Activated CD4-positive, alpha-beta T cell treated with anti-CD3 and anti-CD28 coated beads for 48 hours (primary cell): ENCODE data around the gene KLHL36.

ENCODE experiments used
- DNase-seq: peaks from one replicate; pipeline ENCODE4 v3.0.0-alpha.2; 2020

The KLHL36 gene

DNA sequence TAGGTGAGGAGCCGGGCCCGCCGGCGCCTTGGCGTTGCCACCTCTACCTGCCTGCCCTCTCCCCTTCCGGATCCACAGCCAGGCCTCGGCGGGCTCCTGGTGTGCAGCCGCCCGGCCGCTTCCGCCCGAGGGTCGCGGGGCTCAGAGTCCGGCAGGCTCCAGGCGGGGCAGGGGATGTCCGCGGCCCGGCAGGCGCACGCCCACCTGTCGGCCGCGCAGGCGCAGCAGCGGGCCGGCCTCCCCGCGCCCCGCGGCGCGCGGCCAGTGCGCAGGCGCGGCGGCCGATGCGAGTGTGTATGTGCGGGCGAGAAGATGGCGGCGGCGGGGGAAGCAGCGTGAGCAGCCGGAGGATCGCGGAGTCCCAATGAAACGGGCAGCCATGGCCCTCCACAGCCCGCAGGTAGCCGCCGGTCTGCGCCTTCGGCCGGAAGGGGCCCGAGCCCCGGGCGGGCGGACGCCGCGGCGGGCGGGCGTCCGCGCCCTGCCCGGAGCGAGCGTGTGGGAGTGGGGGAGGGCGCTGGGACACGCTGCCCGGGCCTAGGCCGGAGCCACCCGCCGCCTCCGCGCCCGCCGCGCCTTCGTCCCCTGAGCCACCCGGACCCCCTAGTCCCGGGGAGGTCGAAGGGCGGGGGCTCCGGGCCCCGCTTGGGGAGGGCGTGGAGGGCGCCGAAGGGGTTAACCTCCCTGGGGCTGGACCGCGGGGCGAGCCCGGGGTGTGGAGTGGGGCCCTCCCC, 51.6 kb downstream of the KLHL36 start, which contains the start of gene USP10:
Gene USP10 (plus strand): TSS at position 289 of the 734 bp plus-strand sequence. CDS start 91 bp downstream, at position 380.
- peak; percentile 85 for DNase-seq

DNA sequence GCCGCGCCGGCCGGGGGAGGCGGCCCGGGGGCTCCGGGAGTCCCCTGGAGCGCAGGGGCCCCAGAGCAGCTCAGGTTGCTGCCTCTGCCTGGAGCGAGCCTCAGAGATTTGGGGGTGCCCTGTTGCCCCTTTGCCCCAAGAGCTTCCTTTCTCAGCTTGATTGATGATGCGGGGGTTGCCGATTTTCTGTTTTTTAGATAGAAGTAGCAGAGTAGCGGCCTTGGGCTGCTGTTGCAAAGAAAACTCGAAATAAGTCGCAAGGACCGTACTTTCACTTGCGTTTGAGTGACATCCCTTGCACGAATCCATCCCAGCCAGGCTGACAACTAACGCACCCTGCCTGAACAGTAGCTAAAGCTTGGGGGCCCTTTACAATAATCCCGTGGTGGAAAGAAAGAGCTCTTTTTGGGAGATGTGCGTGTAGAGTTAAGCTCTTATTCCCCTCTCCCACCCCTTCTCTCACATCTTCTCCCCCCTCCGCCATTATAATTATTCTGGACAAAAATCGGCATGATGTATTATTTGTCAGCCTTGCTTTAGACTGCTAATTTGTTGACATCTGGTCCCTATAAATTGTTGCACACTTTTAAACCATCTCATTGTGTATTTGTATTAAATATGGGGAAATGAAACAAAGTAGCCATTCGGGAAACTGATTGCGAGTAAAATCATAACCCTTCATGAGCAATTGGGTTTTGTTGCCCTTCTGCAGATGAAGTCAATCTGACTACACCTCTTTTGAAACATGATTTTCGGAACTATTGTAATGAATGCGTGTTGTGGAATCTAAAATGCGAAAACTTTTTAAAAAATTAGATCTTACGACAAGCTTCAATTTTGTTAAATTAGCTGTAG, 52.4 kb downstream of the KLHL36 start:
- peak; percentile 44 for DNase-seq

DNA sequence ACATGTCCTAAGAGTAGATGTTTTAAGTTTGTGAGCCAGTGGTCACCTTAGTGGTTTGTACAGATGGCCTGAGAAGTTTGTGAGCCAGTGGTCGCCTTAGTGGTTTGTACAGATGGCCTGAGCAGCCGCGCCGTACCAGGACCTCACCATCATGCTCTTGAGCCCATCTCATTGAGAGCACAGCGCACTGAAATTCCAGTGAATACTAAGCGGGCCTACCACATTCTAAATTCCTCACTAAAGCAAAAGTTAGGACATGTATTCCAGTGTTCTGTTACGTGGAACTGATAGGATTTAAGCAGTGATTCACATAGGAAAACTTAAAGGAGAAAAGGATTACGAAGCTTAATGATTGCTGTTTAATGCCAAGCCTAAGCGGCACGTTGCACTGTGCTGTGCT, 55.4 kb downstream of the KLHL36 start:
- DNase-seq, result no peak

DNA sequence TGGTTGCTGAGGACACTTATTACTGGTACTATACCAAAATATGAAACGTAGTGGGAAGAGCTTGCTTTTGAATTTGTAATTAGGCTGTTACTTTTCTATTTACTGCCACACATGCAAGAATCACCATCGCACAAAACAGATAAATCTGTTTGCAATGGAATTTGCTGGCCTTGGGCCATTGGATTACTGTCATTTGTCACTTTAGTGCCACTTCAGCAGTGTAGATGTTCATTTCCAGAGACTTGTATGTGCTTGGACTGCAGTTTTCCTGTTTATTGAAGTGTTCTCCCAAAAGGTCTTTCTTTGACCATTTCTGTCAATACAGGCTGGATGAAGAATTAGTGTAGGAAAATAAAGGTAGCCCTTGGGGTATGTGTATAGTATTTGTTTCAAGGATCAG, 55.9 kb downstream of the KLHL36 start:
- no peak for DNase-seq

DNA sequence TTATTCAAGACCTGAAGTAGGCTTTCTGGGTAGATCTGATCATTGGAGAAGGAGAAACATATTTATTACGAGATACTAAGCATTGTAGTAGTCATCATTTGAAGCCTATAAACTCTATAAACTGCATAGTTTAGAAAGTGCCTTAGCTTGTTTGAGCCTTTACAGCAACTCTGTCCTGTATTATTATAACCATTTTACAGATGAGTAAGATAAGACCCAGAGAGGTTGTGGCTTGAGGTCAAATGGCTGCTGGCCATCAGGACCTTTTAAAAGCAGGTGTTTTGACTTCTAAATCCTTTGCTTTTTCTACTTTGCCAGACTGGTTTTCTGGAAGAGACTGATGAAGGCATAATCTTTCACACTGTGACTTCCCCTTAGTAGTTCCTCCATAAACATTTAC, 58.5 kb downstream of the KLHL36 start:
- DNase-seq, result no peak

DNA sequence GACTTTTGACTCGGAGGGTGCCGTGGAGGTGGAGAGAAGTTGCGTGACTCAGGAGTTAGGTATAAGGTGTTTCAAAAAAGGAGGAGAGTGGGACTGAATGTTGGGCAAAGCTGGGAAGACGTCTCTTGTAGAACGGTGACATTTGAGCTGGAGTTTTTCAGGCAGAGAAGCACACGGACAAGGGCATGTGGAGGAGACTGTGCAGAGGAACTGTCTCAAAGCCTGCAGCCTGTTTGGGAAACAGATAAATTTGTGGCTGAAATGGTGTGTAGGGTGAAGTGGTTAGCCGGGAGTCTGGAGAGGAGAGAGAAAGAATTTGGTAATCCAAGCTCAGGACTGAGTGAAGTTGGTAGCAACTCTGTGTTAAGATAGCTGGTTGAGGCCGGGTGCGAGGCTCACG, 61.3 kb downstream of the KLHL36 start:
- no peak for DNase-seq

DNA sequence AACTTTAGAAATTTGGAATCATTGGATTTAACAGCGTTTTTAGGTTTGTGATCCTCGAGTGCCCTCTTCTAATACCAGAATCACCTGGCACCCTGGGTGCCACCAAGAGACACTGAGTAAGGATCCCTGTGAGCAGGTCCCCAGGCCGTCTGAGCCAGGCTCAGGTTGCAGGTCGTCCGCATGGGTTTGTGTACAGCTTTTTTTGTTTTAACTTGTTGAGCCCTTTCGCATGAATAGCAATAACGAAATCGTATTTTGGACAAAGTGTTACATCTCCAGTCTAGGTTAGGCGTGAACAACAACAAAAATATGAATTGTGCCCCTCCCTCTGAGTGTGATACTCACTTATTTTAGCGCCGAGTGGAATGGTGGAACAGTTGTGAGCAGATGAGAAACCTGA, 62.4 kb downstream of the KLHL36 start:
- no peak for DNase-seq
